Adrenal gland (tissue), 5 donors: ENCODE data around the gene PCNX4.

Experiments
- POLR2A ChIP-seq, 2 donors: fragments of 450-650 bp; IDR thresholded peaks; one replicate each; pipeline ENCODE4 v1.6.1; 2017; ENCODE audit warnings: antibody characterized with exemption in 2 of 2, mild to moderate bottlenecking in 2 of 2, moderate library complexity in 1 of 2
- TF ChIP-seq, protein P1 (sequence below), 6 experiments: fragments of 450-650 bp in 4 of 6; fragments of 200-600 bp in 2 of 6; sonication (generic) in 1 of 6; IDR thresholded peaks; 1 replicate in 5 of 6; 2 replicates in 1 of 6; pipeline versions ENCODE4 v1.5.1 to v1.8.0; 2016 to 2021; ENCODE audit warnings: antibody characterized with exemption in 6 of 6, mild to moderate bottlenecking in 2 of 6, moderate library complexity in 1 of 6
- donor health status: DM: no; HTN: no; CAD: no.

DNA sequence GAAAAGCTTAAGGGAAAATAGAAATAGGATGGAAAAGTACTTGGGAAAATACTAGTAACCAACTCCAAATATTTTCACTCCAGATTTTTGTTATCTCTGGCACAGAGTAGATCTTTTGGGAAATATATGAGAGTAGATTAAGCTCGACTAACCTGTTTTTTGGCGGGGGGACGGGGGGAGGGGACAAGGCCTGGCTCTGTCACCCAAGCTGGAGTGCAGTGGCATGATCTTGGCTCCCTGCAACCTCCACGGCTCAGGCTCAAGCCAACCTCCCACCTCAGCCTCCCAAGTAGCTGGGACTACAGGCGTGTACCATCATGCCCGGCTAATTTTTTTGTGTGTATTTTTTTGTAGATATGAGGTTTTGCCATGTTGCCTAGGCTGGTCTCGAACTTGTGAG, 68.7 kb downstream of the PCNX4 start:
- TF ChIP-seq POLR2A (IDR thresholded peaks at IDR 0.05) = no peak
- TF ChIP-seq, protein P1, sequence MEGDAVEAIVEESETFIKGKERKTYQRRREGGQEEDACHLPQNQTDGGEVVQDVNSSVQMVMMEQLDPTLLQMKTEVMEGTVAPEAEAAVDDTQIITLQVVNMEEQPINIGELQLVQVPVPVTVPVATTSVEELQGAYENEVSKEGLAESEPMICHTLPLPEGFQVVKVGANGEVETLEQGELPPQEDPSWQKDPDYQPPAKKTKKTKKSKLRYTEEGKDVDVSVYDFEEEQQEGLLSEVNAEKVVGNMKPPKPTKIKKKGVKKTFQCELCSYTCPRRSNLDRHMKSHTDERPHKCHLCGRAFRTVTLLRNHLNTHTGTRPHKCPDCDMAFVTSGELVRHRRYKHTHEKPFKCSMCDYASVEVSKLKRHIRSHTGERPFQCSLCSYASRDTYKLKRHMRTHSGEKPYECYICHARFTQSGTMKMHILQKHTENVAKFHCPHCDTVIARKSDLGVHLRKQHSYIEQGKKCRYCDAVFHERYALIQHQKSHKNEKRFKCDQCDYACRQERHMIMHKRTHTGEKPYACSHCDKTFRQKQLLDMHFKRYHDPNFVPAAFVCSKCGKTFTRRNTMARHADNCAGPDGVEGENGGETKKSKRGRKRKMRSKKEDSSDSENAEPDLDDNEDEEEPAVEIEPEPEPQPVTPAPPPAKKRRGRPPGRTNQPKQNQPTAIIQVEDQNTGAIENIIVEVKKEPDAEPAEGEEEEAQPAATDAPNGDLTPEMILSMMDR (IDR thresholded peaks at IDR 0.05) = no peak
